Measurements from ENCODE around the gene FADS2.

DNA sequence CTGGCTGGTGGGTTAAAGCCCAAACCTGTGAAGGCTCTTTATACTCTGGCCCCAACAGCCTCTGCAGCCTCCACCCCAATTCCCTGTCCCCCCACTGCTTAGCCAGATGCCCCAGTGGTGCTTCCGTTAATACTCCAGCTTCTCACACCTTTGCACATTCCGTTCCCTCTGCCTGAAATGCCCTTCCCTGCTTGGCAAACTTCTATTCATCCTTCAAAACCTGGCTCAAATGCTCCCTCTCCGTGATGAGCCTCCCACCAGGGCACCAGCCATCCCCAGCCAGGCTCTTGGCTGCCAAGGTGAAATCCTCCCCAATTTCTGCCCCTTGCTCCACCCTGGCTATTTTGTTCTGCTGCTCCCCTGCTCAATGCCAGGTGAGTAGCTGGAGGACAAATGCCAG, 75.7 kb downstream of the FADS2 start:
- TF ChIP-seq EZH2 (IDR thresholded peaks at IDR 0.05; ENCODE audit: low read length, unreplicated experiment), result no peak
- TF ChIP-seq CTCF (conservative IDR thresholded peaks at IDR 0.05; ENCODE audit: low read depth, low read length), result no peak
